WTC11 (cell line): ENCODE data around the gene UMOD.

Experiments used
- TP53 ChIP-seq: sonication (generic); formaldehyde crosslinking; IDR thresholded peaks from 2 replicates; pipeline ENCODE4 v1.8.1; 2023; ENCODE audit warnings: mild to moderate bottlenecking, missing genetic modification reagents
- ZNF317 ChIP-seq: sonication (generic); formaldehyde crosslinking; IDR thresholded peaks from 2 replicates; pipeline ENCODE4 v1.8.1; 2023; ENCODE audit warnings: low read depth, mild to moderate bottlenecking, moderate library complexity, missing genetic modification reagents, borderline replicate concordance
- TF ChIP-seq, protein P1 (sequence below): fragments of 200-600 bp; IDR thresholded peaks from 2 replicates; pipeline ENCODE4 v1.8.0; 2022; ENCODE audit warnings: antibody characterized with exemption
- TF ChIP-seq, protein P2 (sequence below): sonication (generic); formaldehyde crosslinking; IDR thresholded peaks from 2 replicates; pipeline ENCODE4 v1.8.0; 2022; ENCODE audit warnings: mild to moderate bottlenecking, missing genetic modification reagents

DNA sequence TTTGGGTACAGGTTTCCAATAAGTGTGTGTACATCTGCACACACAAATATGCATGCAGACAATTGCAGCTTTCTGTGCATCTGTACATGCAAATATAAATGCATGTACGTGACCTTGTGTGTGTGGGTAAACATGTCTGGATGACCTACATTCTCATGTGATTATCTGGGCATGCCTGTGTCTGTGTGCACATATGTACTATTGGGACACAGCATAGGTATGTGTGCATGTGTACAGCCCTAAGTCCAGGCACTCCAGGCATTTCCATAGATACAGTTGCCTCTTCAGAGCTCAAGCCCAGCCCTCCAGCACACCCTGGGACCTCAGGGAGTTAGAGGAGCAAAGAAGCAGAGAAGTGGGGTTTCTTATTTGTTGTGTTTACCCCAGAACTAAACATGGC, 18.1 kb downstream of the UMOD start:
- TF ChIP-seq, protein P1, sequence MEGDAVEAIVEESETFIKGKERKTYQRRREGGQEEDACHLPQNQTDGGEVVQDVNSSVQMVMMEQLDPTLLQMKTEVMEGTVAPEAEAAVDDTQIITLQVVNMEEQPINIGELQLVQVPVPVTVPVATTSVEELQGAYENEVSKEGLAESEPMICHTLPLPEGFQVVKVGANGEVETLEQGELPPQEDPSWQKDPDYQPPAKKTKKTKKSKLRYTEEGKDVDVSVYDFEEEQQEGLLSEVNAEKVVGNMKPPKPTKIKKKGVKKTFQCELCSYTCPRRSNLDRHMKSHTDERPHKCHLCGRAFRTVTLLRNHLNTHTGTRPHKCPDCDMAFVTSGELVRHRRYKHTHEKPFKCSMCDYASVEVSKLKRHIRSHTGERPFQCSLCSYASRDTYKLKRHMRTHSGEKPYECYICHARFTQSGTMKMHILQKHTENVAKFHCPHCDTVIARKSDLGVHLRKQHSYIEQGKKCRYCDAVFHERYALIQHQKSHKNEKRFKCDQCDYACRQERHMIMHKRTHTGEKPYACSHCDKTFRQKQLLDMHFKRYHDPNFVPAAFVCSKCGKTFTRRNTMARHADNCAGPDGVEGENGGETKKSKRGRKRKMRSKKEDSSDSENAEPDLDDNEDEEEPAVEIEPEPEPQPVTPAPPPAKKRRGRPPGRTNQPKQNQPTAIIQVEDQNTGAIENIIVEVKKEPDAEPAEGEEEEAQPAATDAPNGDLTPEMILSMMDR: no peak
- TF ChIP-seq ZNF317 (CRISPR knock-in tag) (no peak), TP53 (CRISPR knock-in tag) (no peak)
- TF ChIP-seq, protein P2, sequence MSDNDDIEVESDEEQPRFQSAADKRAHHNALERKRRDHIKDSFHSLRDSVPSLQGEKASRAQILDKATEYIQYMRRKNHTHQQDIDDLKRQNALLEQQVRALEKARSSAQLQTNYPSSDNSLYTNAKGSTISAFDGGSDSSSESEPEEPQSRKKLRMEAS: no peak
